GM13976 (cell line): ENCODE measurements around the gene FAF1.

ENCODE experiments used
- DNase-seq: peaks from one replicate; pipeline ENCODE4 v3.0.0; 2012; ENCODE audit warnings: low spot score
- in situ Hi-C: fragments of 300-500 bp; cut with MboI; formaldehyde crosslinking; loops from one replicate; pipeline ENCODE4 v1.12.0; 2022; ENCODE audit warnings: low sequenced_read_pairs, mixed read lengths, inconsistent platforms; ENCODE audit not compliant: unreplicated experiment
- TF ChIP-seq, protein P1 (sequence below): IDR thresholded peaks from 2 replicates; pipeline ENCODE4 v1.5.1; 2012; ENCODE audit warnings: borderline replicate concordance, mild to moderate bottlenecking; ENCODE audit not compliant: insufficient read depth; ENCODE audit errors: extremely low read depth, missing control alignments, control extremely low read depth

Gene FAF1

GRCh38 chr1:50609508-50609907, 350.6 kb downstream of the FAF1 start:
- no peak for DNase-seq
- in situ Hi-C loops = no loop called here
- TF ChIP-seq, protein P1, sequence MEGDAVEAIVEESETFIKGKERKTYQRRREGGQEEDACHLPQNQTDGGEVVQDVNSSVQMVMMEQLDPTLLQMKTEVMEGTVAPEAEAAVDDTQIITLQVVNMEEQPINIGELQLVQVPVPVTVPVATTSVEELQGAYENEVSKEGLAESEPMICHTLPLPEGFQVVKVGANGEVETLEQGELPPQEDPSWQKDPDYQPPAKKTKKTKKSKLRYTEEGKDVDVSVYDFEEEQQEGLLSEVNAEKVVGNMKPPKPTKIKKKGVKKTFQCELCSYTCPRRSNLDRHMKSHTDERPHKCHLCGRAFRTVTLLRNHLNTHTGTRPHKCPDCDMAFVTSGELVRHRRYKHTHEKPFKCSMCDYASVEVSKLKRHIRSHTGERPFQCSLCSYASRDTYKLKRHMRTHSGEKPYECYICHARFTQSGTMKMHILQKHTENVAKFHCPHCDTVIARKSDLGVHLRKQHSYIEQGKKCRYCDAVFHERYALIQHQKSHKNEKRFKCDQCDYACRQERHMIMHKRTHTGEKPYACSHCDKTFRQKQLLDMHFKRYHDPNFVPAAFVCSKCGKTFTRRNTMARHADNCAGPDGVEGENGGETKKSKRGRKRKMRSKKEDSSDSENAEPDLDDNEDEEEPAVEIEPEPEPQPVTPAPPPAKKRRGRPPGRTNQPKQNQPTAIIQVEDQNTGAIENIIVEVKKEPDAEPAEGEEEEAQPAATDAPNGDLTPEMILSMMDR = no peak

- in situ Hi-C loops = no loop called here
- DNase-seq = peak; percentile 26
- TF ChIP-seq, protein P1 = peak; percentile 39
These were observed 354.7 kb downstream of the FAF1 start for GRCh38 chr1:50605186-50605875.

DNA sequence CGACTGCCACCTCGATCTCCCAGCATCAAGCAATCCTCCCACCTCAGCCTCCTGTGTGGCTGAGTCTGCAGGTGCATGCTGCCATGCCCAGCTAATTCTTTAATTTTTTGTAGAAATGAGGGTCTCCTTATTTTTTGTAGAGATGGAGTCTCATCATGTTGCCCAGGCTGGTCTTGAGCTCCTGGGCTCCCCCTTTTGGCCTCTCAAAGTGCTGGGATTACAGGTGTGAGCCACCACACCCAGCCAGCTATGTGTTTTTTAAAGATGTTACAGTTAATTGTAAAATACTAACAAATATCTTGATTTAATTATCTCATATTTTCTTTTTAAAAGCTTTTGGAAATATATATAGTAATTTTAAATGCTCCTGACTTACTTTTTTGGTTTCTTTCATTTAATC, 355.5 kb downstream of the FAF1 start:
- DNase-seq = no peak
- in situ Hi-C loops = no loop called here
- TF ChIP-seq, protein P1 = no peak

- in situ Hi-C loops = no loop called here
- DNase-seq = no peak
- TF ChIP-seq, protein P1 = no peak
These were observed 356.5 kb downstream of the FAF1 start for GRCh38 chr1:50603274-50604271.

DNA sequence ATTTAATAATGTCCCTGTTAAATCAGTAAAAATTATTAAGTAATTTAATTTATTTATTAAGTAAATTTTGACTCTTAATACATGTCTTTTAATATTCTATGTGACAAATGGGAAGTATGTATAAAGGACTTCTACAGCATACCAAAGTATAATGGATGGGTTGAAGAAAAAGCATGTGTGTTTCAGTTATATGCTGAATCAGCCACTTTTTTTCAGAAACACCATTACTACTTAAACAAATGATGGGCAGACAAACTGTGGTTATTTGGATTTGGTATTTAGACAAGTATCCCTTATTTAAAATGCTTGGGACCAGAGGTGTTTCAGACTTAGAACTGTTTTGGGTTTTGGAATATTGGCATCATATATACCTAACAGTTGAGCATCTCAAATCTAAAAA, 360.5 kb downstream of the FAF1 start:
- in situ Hi-C loops = no loop called here
- DNase-seq = no peak
- TF ChIP-seq, protein P1 = no peak

- in situ Hi-C loops = no loop called here
- TF ChIP-seq, protein P1 = no peak
- DNase-seq = no peak
These were observed 364.2 kb downstream of the FAF1 start for GRCh38 chr1:50595874-50596273.
